Tibial nerve (tissue), 4 donors: ENCODE results near the gene PRKAR1B.

Experiments
- CTCF ChIP-seq, 5 experiments: fragments of 200-600 bp in 3 of 5; fragments of 450-650 bp in 2 of 5; sonication (generic) in 3 of 5; IDR thresholded peaks; one replicate each; pipeline ENCODE4 v1.5.1; 2016 to 2019; ENCODE audit warnings: antibody characterized with exemption in 5 of 5, mild to moderate bottlenecking in 3 of 5, moderate library complexity in 2 of 5
- EP300 ChIP-seq, 2 donors: sonication (generic); formaldehyde crosslinking; IDR thresholded peaks; one replicate each; pipeline ENCODE4 v1.6.1; 2017; ENCODE audit warnings: antibody characterized with exemption in 2 of 2, mild to moderate bottlenecking in 1 of 2
- POLR2A ChIP-seq, 2 donors: fragments of 450-650 bp; IDR thresholded peaks; one replicate each; pipeline ENCODE4 v1.6.1; 2017; ENCODE audit warnings: antibody characterized with exemption in 2 of 2, mild to moderate bottlenecking in 2 of 2, moderate library complexity in 2 of 2

DNA sequence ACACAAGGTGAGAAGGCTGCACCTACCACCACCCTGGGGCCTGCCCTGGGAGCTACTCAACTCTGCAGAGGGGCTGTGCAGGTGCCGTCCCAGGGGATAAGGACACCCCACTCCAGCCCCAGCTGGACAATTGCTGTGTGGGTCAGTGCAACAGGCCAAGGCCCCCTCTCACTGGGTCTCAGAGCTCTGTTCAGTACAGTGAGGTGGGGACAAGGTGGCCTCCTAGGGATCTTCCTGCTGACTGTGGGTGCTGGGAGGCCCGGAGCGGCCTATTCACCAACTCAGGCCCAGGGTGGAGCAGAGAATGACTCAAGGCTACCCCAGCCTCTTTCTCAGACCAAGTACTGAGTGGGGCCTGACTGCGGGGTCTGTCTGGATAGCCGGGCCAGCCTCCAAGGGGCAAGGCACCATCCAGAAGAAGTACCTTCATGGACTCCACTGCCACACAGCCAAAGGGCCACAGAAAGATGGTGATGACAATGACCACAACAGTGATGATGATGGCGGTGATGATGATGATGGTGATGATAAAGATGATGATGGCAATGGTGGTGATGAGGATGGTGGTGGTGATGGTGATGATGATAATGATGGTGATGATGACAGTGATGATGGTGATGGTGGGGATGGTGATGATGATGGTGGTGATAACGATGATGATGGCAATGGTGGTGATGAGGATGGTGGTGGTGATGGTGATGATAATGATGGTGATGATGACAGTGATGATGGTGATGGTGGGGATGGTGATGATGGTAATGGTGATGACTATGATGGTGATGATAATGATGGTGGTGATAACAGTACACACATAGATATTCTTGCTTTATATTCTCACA lies 60.4 kb downstream of the PRKAR1B start:
- TF ChIP-seq CTCF (IDR thresholded peaks at IDR 0.05) (no peak), POLR2A (IDR thresholded peaks at IDR 0.05) (no peak), EP300 (IDR thresholded peaks at IDR 0.05) (no peak)
